ENCODE results near the gene TBL2.
A peak's percentile ranks its signal among the peaks of the same experiment; 100 is the strongest.
"Not testable (repeated sequence)": the region's sequence is repeated elsewhere in the genome, so short reads cannot be mapped to it uniquely, and the experiment has no call there.

The TBL2 gene

DNA sequence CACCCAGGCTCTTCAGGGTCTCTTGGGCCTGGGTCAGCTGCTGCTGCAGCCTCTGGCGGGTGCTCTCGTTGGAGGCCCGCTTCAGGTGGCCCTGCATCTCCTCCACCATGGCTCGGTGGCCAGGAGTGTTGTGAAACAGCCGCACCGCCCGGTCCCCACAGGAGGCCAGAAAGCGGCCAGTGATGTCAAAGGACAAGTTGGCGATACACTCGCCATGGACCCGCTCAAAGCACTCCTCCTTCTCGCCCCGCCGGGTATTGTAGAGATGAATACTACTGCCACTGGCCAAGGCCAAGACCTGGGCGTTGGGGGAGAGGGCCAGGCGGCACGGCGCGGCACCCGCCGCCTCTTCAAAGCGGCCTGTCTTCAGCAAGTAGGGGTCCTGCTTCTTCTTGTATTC, 7.9 kb downstream of the TBL2 start:
- no peak for DNase-seq (ENCODE audit: low read depth in 2 of 2)

DNA sequence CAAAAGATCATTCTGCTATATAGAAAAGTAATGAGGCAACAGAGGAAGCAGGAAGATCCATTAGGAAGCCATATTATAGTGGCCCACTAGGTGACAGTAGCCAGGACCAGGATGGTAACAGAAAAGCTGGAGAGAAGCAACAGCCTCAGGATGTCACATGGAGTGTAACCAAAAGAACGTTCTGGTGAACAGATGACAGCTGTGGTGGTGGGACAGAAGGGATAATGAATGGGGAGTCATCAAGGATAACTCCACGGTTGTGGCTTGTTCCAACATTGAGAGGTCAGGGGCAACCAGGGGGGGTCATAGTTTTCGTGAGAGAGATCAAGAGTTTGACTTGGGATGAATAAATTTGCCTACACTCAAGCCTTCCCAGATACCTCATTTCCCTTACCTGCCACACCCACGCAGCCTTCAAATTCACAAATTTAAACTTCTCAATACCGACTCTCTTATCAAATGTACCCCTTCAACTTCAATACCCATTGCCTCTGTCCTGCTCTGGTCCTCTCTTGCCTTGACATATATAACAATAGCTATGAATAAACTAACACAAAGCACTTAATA, 9.3 kb downstream of the TBL2 start:
- no peak for DNase-seq (ENCODE audit: low read depth in 2 of 2)

DNA sequence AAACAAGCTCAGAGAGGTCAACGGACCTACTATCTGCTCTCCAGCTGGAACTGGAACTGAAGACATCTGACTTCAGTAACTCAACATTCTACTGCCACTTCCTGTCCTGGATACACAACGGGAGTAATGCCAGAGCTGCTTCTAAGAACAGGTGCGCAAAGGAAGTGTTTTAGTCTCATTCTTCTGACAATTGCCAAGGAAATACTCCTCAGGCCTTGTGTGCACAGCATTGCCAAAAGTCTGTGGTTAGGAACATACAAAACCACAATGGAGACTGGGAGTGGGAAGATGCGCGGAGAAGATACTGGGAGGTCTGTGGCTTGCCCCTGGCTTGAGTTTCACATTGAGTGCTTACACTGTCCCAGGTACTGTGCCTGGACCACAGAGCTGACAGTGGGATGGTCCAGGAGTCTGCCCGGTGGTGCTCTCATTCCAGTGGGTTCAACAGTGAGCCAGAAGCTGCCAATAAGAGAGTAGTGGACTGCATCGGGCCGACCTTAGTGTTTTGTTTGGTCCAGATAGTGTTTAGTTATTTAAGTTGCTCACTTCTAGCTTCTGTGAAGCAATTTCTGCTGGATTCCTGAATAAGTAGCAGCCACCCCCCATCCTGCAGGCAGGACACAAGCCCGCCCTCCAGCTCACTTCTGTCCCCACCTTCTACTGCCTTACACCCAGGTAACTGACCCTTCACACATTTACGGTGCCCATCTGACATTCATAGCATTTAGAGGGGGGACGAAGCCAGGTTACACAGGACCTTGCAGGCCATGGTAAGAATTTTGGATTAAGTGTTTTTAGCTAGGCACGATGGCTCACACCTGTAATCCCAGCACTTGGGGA, 10.3 kb downstream of the TBL2 start:
- DNase-seq (ENCODE audit: low read depth in 2 of 2) = no peak

DNA sequence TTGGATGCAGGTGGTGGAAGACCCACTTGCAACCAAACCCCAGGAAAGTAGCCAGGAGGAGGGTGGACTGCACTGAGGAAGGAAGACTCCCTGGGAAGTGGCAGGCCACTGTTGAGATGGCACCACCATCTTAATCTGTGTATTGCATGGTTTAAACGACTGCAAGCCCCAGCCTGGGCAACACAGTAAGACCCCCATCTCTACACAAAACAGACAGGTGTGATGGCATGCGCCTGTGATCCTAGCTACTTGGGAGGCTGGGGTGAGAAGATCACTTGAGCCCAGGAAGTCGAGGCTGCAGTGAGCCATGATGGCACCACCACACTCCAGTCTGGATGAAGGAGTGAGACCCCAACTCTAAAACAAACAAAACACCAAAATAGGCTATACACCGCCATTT, 11.2 kb downstream of the TBL2 start:
- no peak for DNase-seq (ENCODE audit: low read depth in 2 of 2)

DNA sequence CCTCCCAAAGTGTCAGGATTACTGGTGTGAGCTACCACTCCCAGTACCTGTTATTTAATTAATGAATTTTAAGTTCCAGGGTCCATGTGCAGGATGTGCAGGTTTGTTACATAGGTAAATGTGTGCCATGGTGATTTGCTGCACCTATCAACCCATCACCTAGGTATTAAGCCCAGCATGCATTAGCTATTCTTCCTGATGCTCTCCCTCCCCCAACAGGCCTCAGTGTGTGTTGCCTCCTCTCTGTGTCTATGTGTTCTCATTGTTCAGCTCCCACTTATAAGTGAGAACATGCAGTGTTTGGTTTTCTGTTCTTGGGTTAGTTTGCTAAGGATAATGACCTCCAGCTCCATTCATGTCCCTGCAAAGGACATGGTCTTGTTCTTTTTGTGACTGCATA, 11.9 kb downstream of the TBL2 start:
- DNase-seq (ENCODE audit: low read depth in 2 of 2) = not testable (repeated sequence)

DNA sequence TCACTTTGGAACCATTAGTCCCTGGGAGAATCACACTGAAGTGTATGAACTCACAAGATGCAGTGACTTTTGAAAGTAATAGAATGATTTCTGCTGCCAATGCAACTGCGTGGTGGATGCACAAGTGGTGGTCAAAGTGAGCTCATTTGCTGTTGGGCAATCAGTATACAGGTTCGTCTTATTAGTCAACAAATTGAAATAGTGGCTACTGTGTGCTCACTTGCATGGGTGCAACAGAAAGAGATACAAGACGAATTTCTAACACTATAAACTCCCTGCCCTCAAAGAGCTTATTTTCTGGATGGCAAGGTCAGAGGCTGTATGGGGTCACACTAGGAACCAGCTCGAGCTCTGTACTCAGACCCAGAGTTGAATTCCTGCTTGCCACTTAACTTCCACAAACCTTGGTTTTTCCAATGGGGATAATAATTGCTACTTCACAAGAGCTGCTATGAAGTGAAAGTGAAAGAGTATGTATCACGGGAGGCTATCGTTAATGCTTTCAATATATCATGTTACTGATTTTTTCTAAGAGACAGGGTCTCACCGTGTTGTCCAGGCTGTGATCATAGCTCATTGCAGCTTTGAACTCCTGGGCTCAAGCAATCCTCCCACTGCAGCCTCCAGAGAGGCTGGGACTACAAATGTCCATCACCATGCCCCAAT, 12.6 kb downstream of the TBL2 start:
- DNase-seq (ENCODE audit: low read depth in 2 of 2) = no peak

DNA sequence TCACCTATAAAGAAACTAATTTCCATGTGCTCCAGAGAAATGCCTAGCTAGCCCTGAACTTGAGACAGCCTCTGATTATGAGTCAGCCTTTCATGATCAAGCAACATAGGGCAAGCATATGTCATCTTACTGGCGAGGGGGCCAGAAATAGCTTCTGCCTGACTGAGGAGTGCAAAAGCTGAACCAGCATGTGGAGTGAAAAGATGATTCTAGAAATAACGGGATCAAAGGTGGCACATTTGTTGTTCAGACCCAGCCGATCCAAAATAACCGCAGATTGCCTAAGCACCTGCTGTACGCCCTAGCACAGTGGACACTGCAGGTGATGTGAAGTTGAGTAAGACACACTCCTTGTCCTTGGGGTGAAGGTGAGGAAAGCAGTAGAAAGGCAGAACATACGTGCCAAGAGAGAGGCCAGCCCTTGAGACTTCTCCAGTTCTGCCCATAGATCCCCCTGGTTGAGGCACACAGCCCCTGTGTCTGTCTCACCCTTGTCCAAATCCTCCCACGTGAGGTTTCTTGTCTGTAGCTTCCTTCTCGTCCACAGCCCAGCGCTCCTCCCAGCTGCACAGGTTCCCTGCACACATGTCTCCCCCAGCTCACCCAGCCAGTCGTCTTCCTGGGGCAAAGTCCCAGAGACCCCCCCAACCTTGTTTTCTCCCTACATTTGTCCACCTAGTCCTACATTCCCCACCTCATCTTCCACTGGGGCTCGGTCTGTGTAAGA, 18.1 kb downstream of the TBL2 start:
- DNase-seq (ENCODE audit: low read depth in 2 of 2) = no peak

DNA sequence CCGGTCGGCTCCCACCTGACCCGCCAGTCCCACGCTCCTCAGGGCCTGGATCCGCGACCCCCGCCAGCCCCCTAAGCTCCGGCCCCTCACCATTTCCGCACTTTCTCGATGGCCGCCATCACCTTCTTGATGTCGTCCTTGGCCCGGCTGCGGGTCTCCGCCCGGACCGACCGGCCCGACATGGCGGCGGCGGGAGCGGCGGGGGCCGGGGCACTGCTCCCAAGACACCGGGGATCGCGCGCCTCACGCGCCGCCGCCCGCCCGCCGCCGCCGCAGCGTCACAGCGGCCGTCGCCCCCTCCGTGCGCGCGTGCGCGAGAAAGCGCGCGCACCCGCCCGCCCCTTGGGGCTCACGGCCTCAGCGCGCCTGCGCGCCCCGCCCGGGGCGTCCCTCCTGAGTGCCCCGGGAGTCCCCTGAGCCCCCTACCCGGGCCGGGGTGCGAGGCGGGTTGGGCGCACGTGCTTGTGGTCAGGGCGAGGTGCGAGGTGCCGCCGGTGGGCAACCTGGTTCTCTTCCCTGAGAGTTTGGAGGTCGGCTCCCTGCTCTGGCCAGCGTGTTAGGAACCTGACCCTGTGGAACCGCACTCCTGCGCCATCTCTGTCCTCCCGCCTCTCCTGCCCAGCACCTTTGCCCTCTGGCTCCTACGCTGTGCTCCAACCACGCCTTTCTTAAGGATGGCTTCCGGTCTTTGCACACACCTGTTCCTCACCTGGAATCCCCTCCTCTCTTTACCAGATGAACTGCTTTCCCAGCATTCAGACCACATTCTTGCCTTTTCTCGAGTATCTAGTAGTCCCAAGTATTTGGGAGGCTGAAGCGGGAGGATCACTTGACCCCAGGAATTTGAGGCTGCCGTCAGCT, 20.8 kb downstream of the TBL2 start, which contains the start of gene BCL7B:
Gene BCL7B (minus strand): TSS at position 294 of the 861 bp plus-strand sequence. CDS start 112 bp downstream, at position 182.
- DNase-seq (ENCODE audit: low read depth in 2 of 2) = peak; percentile 54 to 57

DNA sequence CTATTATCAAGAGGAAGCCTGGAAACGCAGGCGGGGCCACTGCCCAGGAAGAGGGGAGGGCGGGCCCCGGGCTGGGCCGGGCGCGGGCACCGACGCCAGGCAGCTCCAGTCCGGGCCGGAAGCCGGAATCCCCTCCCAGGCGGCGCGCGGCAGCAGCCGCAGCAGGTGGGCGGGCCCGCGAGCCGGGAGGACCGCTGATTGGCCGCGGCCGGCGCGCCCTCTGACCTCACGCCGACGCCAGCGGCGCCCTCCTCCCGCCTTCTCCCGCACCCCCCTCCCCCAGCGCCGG, 21.3 kb downstream of the TBL2 start:
- DNase-seq (ENCODE audit: low read depth in 2 of 2) = peak; percentile 78 to 86

DNA sequence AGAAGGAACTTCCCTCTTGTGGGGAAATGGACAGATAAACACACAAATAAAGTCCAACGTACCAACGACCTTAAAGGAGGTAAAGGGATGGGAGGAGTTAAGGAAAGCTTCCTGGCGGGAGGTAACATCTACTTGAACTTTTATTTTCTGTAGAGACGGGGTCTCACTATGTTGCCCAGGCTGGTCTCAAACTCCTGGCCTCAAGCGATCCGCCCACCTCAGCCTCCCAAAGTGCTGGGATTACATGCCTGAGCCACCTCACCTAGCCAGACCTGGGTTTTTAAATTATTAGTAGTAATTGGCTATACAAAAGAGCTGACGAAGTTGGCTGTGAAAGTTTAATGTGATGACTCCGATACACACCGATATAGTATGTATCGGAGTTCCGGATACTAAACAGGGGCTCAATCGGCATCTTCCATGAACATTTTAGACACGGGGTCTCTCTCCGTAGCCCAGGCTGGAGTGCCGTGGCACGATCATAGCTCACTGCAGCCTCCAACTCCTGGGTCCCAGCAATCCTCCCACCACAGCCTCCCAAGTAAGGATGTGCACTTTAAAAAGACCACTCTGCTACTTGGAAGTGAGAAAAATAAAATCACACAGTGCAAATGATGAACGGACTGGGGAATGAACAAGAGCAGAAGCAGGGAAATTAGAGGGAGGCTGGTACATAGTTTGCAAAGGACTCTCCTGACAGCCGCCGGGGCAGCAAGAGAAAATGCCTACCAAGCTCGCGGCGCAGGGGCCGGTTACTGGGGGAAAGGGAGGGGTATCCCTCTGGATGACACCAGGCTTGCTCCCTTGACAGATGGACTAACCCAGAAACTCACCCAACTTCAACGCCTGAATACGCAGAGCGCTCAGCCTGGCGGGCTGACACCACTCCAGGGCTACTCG, 21.9 kb downstream of the TBL2 start:
- no peak for DNase-seq (ENCODE audit: low read depth in 2 of 2)

DNA sequence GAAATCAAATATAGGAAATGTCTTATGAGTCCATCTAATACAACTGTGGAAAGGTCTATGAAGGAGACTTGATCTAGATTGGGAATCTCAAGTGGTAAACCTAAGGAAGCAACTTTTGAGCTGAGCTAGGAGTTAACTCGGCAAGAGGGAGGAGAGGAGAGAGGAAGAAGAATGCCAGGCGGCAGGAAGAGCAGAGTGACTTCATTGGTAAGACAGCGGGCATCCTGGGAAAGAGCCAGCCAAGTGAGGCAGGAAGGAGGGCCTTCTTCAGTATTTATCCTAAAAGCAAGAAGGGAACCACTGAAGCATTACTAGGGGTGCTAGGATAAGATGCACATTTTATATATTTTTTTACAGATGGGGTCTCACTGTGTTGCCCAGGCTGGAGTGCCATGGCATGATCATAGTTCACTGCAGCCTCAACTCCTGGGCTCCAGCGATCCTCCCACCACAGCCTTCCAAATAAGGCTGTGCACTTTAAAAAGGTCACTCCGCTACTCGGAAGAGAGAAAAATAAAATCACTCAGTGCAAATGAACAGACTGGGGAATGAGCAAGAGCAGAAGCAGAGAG, 22.9 kb downstream of the TBL2 start:
- no peak for DNase-seq (ENCODE audit: low read depth in 2 of 2)

DNA sequence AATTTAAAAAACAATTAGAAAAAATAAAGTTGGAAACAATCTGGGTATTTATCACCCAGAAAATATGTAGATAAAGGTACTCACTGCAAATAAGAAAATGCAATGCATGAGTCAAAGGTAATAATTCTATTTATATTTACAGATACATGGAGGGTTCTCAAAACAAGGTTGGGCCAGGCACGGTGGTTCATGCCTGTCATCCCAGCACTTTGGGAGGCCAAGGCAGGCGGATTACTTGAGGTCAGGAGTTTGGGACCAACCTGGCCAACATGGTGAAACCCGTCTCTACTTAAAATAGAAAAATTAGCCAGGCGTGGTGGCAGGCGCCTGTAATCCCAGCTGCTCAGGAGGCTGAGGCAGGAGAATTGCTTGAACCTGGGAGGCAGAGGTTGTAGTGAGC, 28.3 kb downstream of the TBL2 start:
- DNase-seq (ENCODE audit: low read depth in 2 of 2) = not testable (repeated sequence)

DNA sequence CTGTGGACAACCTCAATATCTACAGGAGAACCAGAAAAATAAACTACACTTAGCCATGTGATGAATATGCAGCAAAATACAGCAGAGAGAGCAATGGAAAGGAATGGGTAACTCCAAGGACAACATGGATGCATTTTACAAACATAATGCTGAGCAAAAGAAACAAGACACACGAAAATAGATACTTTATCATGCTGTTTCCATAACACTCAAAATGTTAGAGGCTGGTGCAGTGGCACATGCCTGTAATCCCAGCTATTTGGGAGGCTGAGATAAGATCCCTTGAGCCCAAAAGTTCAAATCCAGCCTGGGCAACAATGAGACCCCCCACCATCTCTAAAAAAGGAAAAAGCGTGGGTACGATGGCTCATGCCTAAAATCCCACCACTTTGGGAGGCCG, 29.2 kb downstream of the TBL2 start:
- DNase-seq (ENCODE audit: low read depth in 2 of 2) = no peak

DNA sequence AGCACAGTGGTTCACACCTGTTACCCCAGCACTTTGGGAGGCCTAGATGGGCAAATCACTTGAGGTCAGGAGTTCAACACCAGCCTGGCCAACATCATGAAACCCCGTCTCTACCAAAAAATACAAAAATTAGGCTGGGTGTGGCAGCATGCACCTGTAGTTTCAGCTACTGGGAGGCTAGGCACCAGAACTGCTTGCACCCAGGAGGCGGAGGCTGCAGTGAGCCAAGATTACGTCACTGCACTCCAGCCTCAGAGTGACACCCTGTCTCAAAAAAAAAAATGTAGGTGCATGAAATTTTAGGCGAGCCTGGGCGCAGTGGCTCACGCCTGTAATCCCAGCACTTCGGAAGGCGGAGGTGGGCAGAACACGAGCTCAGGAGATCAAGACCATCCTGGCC, 30.5 kb downstream of the TBL2 start:
- no peak for DNase-seq (ENCODE audit: low read depth in 2 of 2)

DNA sequence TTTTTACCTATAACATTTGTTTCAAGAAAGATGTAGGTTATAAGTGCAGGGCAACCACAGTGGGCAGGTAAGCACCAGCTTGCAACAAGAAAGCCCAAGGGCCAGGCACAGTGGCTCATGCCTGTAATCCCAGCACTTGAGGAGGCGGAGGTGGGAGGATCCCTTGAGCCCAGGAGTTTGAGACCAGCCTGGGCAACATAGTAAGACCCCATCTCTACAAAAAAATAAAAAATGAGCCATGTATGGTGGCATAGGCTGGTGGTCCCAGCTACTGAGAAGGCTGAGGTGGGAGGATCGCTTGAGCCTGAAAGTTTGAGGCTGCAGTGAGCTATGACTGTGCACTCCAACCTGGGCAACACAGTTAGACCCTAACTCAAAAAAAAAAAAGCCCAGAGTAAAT, 33.7 kb downstream of the TBL2 start:
- DNase-seq (ENCODE audit: low read depth in 2 of 2) = no peak

DNA sequence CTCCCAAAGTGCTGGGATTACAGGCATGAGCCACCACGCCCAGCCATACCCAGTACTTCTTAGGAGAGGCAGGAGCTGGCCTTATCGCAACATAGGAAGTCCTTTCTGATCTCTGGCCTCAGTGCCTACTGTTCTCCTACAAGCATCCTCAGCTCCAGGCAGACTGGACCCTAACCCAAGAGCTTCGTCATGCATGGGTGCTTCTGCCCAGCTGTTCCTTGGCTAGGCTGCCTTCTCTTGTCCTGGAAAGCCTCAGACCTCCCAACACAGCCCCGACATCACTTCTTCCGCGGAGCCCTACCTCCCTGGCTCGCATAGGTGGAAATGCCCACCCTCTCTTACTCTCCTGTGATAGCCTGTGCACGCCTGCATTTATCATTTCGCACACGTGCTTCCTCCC, 36.7 kb downstream of the TBL2 start:
- no peak for DNase-seq (ENCODE audit: low read depth in 2 of 2)

DNA sequence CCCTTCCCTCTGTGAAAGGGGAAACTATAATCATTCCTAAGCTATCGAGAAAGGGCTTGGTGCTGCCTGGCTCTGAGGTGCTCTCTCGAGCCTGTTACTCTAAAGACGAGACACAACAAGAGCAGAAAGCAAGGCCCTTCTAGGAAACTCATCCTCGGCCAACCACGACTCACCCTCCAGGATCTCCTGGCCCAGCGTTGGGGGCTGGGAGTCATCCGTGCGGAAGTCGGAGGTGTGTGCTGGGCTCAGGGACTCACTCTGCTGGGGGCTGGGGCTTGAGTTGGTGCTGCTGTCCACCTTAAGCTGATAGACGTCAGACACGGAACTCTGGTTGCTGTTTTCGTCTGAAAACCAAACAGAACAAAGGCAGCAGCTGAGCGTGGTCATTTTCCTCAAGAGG, 38.7 kb downstream of the TBL2 start:
- DNase-seq (ENCODE audit: low read depth in 2 of 2) = no peak

DNA sequence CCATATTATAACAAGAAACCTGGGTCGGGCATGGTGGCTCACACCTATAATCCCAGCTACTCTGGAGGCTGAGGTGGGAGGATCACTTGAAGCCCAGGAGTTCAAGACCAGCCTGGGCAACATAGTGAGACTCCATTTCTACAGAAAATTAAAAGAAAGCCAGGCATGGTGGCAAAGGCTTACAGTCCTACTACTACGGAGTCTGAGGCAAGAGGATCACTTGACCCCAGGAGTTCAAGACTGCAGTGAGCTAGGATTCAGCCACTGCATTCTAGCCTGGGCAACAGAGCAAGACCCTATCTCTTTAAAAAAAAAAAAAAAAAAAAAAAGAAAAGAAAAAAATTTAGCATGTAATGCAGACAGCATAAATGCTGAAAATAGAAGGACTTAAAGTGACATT, 39.9 kb downstream of the TBL2 start:
- not testable (repeated sequence) for DNase-seq (ENCODE audit: low read depth in 2 of 2)

DNA sequence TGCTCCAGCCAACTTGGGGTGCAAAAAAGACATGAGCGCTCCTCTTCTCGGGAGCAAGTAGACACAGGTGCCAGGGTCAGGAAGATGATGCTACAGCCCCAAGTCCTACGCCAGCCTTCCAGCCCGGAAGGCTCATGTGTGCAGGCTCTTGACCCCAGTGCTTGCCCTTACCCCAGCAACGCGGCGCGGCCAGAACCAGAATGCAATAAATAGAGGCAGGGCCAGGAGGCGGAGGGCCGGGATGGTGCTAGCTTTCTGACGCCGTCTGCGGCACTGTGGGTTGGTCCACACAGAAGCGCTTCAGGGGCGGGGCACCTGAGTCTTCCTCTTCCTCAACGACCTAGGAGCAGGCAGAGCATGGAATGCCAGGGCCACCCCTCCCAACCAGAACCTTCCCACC, 41.3 kb downstream of the TBL2 start:
- no peak for DNase-seq (ENCODE audit: low read depth in 2 of 2)

DNA sequence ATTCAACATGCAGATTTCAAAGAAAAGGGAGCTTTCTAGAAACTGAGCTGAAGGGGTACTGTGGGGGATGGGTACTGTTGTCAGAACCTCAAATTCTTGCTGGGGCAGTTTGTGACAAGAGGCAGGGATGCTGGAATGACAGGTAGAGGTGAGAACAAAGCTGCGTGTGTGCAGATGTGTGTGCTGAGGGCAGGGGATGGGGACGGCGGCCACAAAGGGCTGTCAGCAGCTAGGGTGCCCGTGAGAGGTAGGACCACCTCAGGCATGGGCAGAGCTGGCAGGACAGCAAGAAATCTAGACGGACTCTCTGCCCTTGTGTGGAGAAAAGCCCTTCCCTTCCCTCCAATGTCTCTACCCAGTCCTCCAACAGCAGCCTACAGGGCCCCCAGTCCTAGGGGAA, 41.9 kb downstream of the TBL2 start:
- no peak for DNase-seq (ENCODE audit: low read depth in 2 of 2)
